Measurements from ENCODE around the gene PCDHA5.
"Not testable (repeated sequence)": the region's sequence is repeated elsewhere in the genome, so short reads cannot be mapped to it uniquely, and the experiment has no call there.

PCDHA5 gene

GRCh38 chr5:140827704-140828361 is 6.4 kb downstream of the PCDHA5 start, which contains the start of gene PCDHA6:
TSS of gene PCDHA6 (plus strand) at chr5:140827960. CDS start at chr5:140828092, 132 bp downstream.
- DNase-seq, result no peak

- no peak for DNase-seq
Observed at GRCh38 chr5:140828362-140828737, 6.9 kb downstream of the PCDHA5 start.

GRCh38 chr5:140829511-140830501 is 8.4 kb downstream of the PCDHA5 start:
- not testable (repeated sequence) for DNase-seq

GRCh38 chr5:140833993-140834392 is 12.6 kb downstream of the PCDHA5 start, which contains the start of gene PCDHA7:
TSS of gene PCDHA7 (plus strand) at chr5:140834269. CDS start at chr5:140834384, 115 bp downstream.
- DNase-seq, result no peak

- not testable (repeated sequence) for DNase-seq
Observed at GRCh38 chr5:140834439-140835008, 13.1 kb downstream of the PCDHA5 start.

- no peak for DNase-seq
Observed at GRCh38 chr5:140835622-140836510, 14.5 kb downstream of the PCDHA5 start.

- no peak for DNase-seq
Observed at GRCh38 chr5:140840978-140841962, 19.9 kb downstream of the PCDHA5 start, which contains the start of gene PCDHA8. TSS of gene PCDHA8 (plus strand) at chr5:140841187. CDS start at chr5:140841322, 135 bp downstream.

GRCh38 chr5:140842798-140843733 is 21.7 kb downstream of the PCDHA5 start:
- DNase-seq, result no peak

- DNase-seq, result not testable (repeated sequence)
Observed at GRCh38 chr5:140848139-140849102, 27.0 kb downstream of the PCDHA5 start, which contains the start of gene PCDHA9. TSS of gene PCDHA9 (plus strand) at chr5:140848382. CDS start at chr5:140848496, 114 bp downstream.

GRCh38 chr5:140849831-140850634 is 28.6 kb downstream of the PCDHA5 start:
- not testable (repeated sequence) for DNase-seq

- no peak for DNase-seq
Observed at GRCh38 chr5:140855772-140856674, 34.6 kb downstream of the PCDHA5 start, which contains the start of gene PCDHA10. TSS of gene PCDHA10 (plus strand) at chr5:140855897. CDS start at chr5:140856049, 152 bp downstream.

- no peak for DNase-seq
Observed at GRCh38 chr5:140857177-140857986, 36.0 kb downstream of the PCDHA5 start.

- DNase-seq, result no peak
Observed at GRCh38 chr5:140857987-140858240, 36.5 kb downstream of the PCDHA5 start.

- no peak for DNase-seq
Observed at GRCh38 chr5:140862441-140863295, 41.3 kb downstream of the PCDHA5 start.

Data from stimulated activated CD4-positive, alpha-beta T cell treated with anti-CD3 and anti-CD28 coated beads, Interleukin-1b, Interleukin-23, amount 100 ng/mL, for 48 hours (primary cell).